K562 (cell line): Measurements from ENCODE around the gene HSD17B8. TPM values are rescaled to one million over a fixed set of nuclear protein-coding genes. Genes with fewer than 3 reads are reported as not detected.

Experiments used
- ATAC-seq: fragments of 200-7000 bp; cut with Tn5 transposase; 3 replicates; pipeline ENCODE4 v1.9.1; 2020; ENCODE audit warnings: moderate library complexity
- BruUV-seq: library from RNA; stranded (reverse); fragments of 400-500 nt; replicated peaks from 2 replicates; lab custom pipeline; 2021; lab: Mats Ljungman, UMichigan
- CTCF ChIA-PET: fragments of 300-600 bp; formaldehyde crosslinking; extraction: SDS; loops from one replicate; lab custom pipeline; 2021; ENCODE audit warnings: low intra/inter-chr PET ratio; lab: Yijun Ruan, JAX
- POLR2A ChIA-PET: fragments of 300-600, 350-650 bp; sonication (Branson Sonifier 250); formaldehyde crosslinking; extraction: SDS; loops from one replicate; lab custom pipeline; 2021; ENCODE audit warnings: antibody characterized with exemption, inconsistent platforms; lab: Yijun Ruan, JAX
- DNase-seq, 4 experiments: peaks; one replicate each; pipeline versions ENCODE4 v3.0.0 to v3.0.0-alpha.2; 2011 to 2018; ENCODE audit warnings: low spot score in 3 of 4, mixed read lengths in 3 of 4; ENCODE audit errors: extremely low read depth in 1 of 4
- FAIRE-seq: peaks from 2 replicates; lab custom pipeline; 2011; peaks lifted over from hg19 to GRCh38; lab: Jason Lieb, UNC
- H2AFZ ChIP-seq: 2 replicates; pipeline ENCODE4 v1.6.0; 2011; ENCODE audit warnings: low read depth, low read length, control low read depth, inconsistent platforms
- H3K27ac ChIP-seq: fragments of 200-600 bp; 3 replicates; pipeline ENCODE4 v1.8.0; 2011; ENCODE audit warnings: low read depth, mild to moderate bottlenecking, control low read depth, inconsistent platforms, low read length, moderate library complexity, mixed read lengths; ENCODE audit errors: extremely low read depth
- H3K27me3 ChIP-seq, 2 experiments: fragments of 300-600 bp in 1 of 2; 2 replicates in 1 of 2; 3 replicates in 1 of 2; pipeline versions ENCODE4 v1.6.0 to v1.8.0; 2011; ENCODE audit warnings: inconsistent platforms in 2 of 2, low read length in 2 of 2, mild to moderate bottlenecking in 1 of 2, mixed read lengths in 1 of 2, moderate library complexity in 1 of 2; ENCODE audit not compliant: control insufficient read depth in 2 of 2, insufficient read depth in 2 of 2
- H3K36me3 ChIP-seq: fragments of 300-600 bp; 3 replicates; pipeline ENCODE4 v1.8.0; 2011; ENCODE audit warnings: mild to moderate bottlenecking, low read length, inconsistent platforms; ENCODE audit not compliant: control insufficient read depth, insufficient read depth
- H3K4me1 ChIP-seq, 2 experiments: fragments of 200-600 bp in 1 of 2; replicated peaks in 1 of 2; 2 replicates in 1 of 2; 3 replicates in 1 of 2; pipeline versions ENCODE4 v1.5.1 to v1.8.0; 2011; ENCODE audit warnings: inconsistent platforms in 2 of 2, low read length in 2 of 2, mild to moderate bottlenecking in 1 of 2, mixed read lengths in 1 of 2, moderate library complexity in 1 of 2; ENCODE audit not compliant: control insufficient read depth in 2 of 2, insufficient read depth in 2 of 2
- H3K4me2 ChIP-seq: 2 replicates; pipeline ENCODE4 v1.6.1; 2011; ENCODE audit warnings: low read length, control low read depth, inconsistent platforms, mixed read lengths; ENCODE audit not compliant: insufficient read depth
- H3K4me3 ChIP-seq: fragments of 200-600 bp; sonication (generic), shearing (Covaris generic); 2 replicates; pipeline ENCODE4 v1.5.1; 2016; ENCODE audit warnings: control low read depth, inconsistent platforms
- H3K79me2 ChIP-seq: fragments of 200-600 bp; 3 replicates; pipeline ENCODE4 v1.8.0; 2011; ENCODE audit warnings: low read length, inconsistent platforms; ENCODE audit not compliant: control insufficient read depth, insufficient read depth
- H3K9ac ChIP-seq, 2 experiments: 2 replicates each; pipeline versions ENCODE4 v1.6.0 to v1.6.1; 2011; ENCODE audit warnings: low read depth in 2 of 2, low read length in 2 of 2, control low read depth in 1 of 2, inconsistent platforms in 1 of 2, mild to moderate bottlenecking in 1 of 2, mixed read lengths in 1 of 2; ENCODE audit not compliant: insufficient read depth in 1 of 2
- H3K9me1 ChIP-seq: one replicate; pipeline ENCODE4 v1.6.0; 2011; ENCODE audit warnings: inconsistent platforms, mild to moderate bottlenecking, low read length, moderate library complexity; ENCODE audit not compliant: control insufficient read depth, insufficient read depth
- H3K9me3 ChIP-seq: replicated peaks from 2 replicates; pipeline ENCODE4 v1.5.1; 2011; ENCODE audit warnings: low read depth, low read length, inconsistent platforms; ENCODE audit not compliant: control insufficient read depth, insufficient read depth
- H4K20me1 ChIP-seq: replicated peaks from 2 replicates; pipeline ENCODE4 v1.6.1; 2011; ENCODE audit warnings: low read length, inconsistent platforms, mixed read lengths; ENCODE audit not compliant: control insufficient read depth, insufficient read depth
- ARID2 ChIP-seq: fragments of 450-650 bp; IDR thresholded peaks from 2 replicates; pipeline ENCODE4 v1.6.1; 2017; ENCODE audit warnings: antibody characterized with exemption, mild to moderate bottlenecking
- BCL6 ChIP-seq: fragments of 250-450 bp; sonication (Bioruptor Pico); IDR thresholded peaks from 2 replicates; pipeline ENCODE4 v1.4.0; 2020
- BRF1 ChIP-seq: IDR thresholded peaks from 3 replicates; pipeline ENCODE4 v1.6.1; 2011; ENCODE audit warnings: borderline replicate concordance, mild to moderate bottlenecking; ENCODE audit not compliant: insufficient read length; ENCODE audit errors: extremely low read depth
- CAMTA2 ChIP-seq: fragments of 250-450 bp; sonication (Bioruptor Pico); conservative IDR thresholded peaks from 2 replicates; pipeline ENCODE4 v1.5.1; 2022
- EZH2 ChIP-seq: IDR thresholded peaks from 2 replicates; pipeline ENCODE4 v1.6.1; 2012; ENCODE audit warnings: low read depth, mild to moderate bottlenecking, inconsistent platforms, low read length, borderline replicate concordance
- RAD51 ChIP-seq: fragments of 450-650 bp; IDR thresholded peaks from 2 replicates; pipeline ENCODE4 v1.7.1; 2016; ENCODE audit warnings: low read depth, mild to moderate bottlenecking, borderline replicate concordance
- RBFOX2 ChIP-seq: fragments of 200-400 bp; formaldehyde crosslinking; IDR thresholded peaks from 2 replicates; pipeline ENCODE4 v1.6.1; 2017; ENCODE audit warnings: low read depth, mild to moderate bottlenecking, low read length, moderate library complexity
- SPI1 ChIP-seq: IDR thresholded peaks from 2 replicates; pipeline ENCODE4 v1.6.1; 2011; ENCODE audit warnings: low read depth, low read length, control low read depth, borderline replicate concordance
- ZBED1 ChIP-seq: IDR thresholded peaks from 2 replicates; pipeline ENCODE4 v1.6.1; 2014
- WGBS: fragments of 100-300 bp; shearing (Covaris generic); methylation state at CpG from one replicate; pipeline ENCODE4 v1.1.6; 2016; ENCODE audit warnings: low coverage, mixed read lengths; ENCODE audit not compliant: insufficient coverage; ENCODE audit errors: missing lambda C conversion rate; 5-methylcytosine and 5-hydroxymethylcytosine counted together
- in situ Hi-C: fragments of 300-500 bp; cut with MboI; formaldehyde crosslinking; loops from 4 replicates; pipeline ENCODE4 v1.15.0; 2018; ENCODE audit warnings: inconsistent platforms, mixed read lengths
- intact Hi-C: fragments of 100-400 bp; cut with micrococcal nuclease; formaldehyde crosslinking; loops from 2 replicates; pipeline ENCODE4 v1.14.2; 2022
- polyA plus RNA-seq, 8 experiments: library from polyadenylated mRNA; depleted of rRNA in 4 of 8; stranded (reverse) in 5 of 8; unstranded in 3 of 8; fragments of >200 nt; fragmentation: Nextera tagmentation in 2 of 8; fragmentation: Illumina TruSeq in 1 of 8; extraction: Ambion mirVana in 2 of 8; extraction: Trizol in 1 of 8; gene quantifications; 2 replicates each; pipeline versions ENCODE4 v1.2.1 to v1.2.3, GENCODE V29; 2011 to 2014; ENCODE audit warnings: inconsistent platforms in 1 of 8, missing spikeins in 1 of 8
- total RNA-seq, 7 experiments: library from RNA; depleted of rRNA in 6 of 7; stranded (reverse); fragments of >200 nt in 6 of 7; fragmentation: Illumina TruSeq in 2 of 7; extraction: Trizol in 2 of 7; gene quantifications; 2 replicates each; pipeline versions ENCODE4 v1.2.1 to v1.2.3, GENCODE V29; 2011 to 2021; ENCODE audit warnings: low replicate concordance in 1 of 7
- TF ChIP-seq, protein P1 (sequence below): sonication (generic); formaldehyde crosslinking; IDR thresholded peaks from 2 replicates; pipeline ENCODE4 v1.8.1; 2023; ENCODE audit warnings: mild to moderate bottlenecking, missing genetic modification reagents
- TF ChIP-seq, protein P2 (sequence below): fragments of 250-450 bp; sonication (Bioruptor Pico); IDR thresholded peaks from 2 replicates; pipeline ENCODE4 v1.8.0; 2021; ENCODE audit warnings: moderate library complexity, mild to moderate bottlenecking, inconsistent platforms

Gene HSD17B8
- total and polyA plus RNA-seq, 9 of the 15 experiments (the other 6 are each of a cell fraction or from before 2014, with no cell fraction given): 3.7 to 35.2 (median 14.2) TPM

GRCh38 chr6:33243476-33243875 is 39.0 kb downstream of the HSD17B8 start:
- Histone ChIP-seq H3K9me3 (no peaks in the 10 kb centered on the region), H3K27ac (no peak overlapping the region), H3K27me3 (peaks cover 33 to 36% of the 10 kb centered on the region in 2 experiments), H2AFZ (no peak overlapping the region), H3K79me2 (no peaks in the 10 kb centered on the region), H4K20me1 (0 out of 2 replicates have a peak, but pooled peaks cover 3% of the 10 kb centered on the region), H3K36me3 (no peaks in the 10 kb centered on the region), H3K4me3 (no peak overlapping the region), H3K9ac (no peak overlapping the region), H3K9me1 (no peaks in the 10 kb centered on the region), H3K4me1 (peaks cover 5% of the 10 kb centered on the region in 2 experiments), H3K4me2 (no peak overlapping the region)
- ChIA-PET CTCF (interaction anchor here (0.6 to 0.7 kb wide), 2 partner anchors 225 to 346 kb away, joined by 4 read pairs; no protein-coding TSS in a partner anchor), POLR2A (interaction anchor here (0.6 to 1.2 kb wide), 4 partner anchors 28 to 148 kb away, joined by 3 to 5 read pairs (median 4); partner anchors contain the start of genes KIFC1, RPS18 and VPS52)
- in situ Hi-C loops: no loop called here
- WGBS: 0% methylated on average over 1 of the region's 1 CpG
- FAIRE-seq (no peak), DNase-seq (no peak), ATAC-seq (no peak)
- intact Hi-C loops: no loop called here
- no peak for TF ChIP-seq BCL6 (CRISPR knock-in tag)
- no peak for TF ChIP-seq EZH2
- TF ChIP-seq SPI1: no peak
- TF ChIP-seq RBFOX2: no peak
- TF ChIP-seq, protein P1, sequence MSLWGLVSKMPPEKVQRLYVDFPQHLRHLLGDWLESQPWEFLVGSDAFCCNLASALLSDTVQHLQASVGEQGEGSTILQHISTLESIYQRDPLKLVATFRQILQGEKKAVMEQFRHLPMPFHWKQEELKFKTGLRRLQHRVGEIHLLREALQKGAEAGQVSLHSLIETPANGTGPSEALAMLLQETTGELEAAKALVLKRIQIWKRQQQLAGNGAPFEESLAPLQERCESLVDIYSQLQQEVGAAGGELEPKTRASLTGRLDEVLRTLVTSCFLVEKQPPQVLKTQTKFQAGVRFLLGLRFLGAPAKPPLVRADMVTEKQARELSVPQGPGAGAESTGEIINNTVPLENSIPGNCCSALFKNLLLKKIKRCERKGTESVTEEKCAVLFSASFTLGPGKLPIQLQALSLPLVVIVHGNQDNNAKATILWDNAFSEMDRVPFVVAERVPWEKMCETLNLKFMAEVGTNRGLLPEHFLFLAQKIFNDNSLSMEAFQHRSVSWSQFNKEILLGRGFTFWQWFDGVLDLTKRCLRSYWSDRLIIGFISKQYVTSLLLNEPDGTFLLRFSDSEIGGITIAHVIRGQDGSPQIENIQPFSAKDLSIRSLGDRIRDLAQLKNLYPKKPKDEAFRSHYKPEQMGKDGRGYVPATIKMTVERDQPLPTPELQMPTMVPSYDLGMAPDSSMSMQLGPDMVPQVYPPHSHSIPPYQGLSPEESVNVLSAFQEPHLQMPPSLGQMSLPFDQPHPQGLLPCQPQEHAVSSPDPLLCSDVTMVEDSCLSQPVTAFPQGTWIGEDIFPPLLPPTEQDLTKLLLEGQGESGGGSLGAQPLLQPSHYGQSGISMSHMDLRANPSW: no peak
- no peak for TF ChIP-seq ZBED1
- no peak for TF ChIP-seq RAD51
- TF ChIP-seq, protein P2, sequence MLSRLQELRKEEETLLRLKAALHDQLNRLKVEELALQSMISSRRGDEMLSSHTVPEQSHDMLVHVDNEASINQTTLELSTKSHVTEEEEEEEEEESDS: no peak
- TF ChIP-seq CAMTA2 (CRISPR knock-in tag): no peak
- TF ChIP-seq BRF1: no peak
- TF ChIP-seq ARID2: no peak
- no TSS peak for BruUV-seq
